Breast epithelium (tissue), 4 donors: ENCODE data around the gene A1BG. TPM values are rescaled to one million over a fixed set of nuclear protein-coding genes. Genes with fewer than 3 reads are reported as not detected.

Source experiments
- DNase-seq, 2 donors: peaks; one replicate each; pipeline ENCODE4 v3.0.0-alpha.2; 2019; ENCODE audit warnings: low spot score in 2 of 2
- H3K27ac ChIP-seq, 2 donors: fragments of 200-600 bp; sonication (generic) in 1 of 2; one replicate each; pipeline ENCODE4 v1.5.1; 2016 to 2019; ENCODE audit warnings: mild to moderate bottlenecking in 1 of 2
- H3K27me3 ChIP-seq, 2 donors: fragments of 200-600 bp; sonication (generic) in 1 of 2; one replicate each; pipeline versions ENCODE4 v1.5.1 to v1.6.0; 2017 to 2019; ENCODE audit warnings: control low read depth in 1 of 2, mild to moderate bottlenecking in 1 of 2
- H3K36me3 ChIP-seq: fragments of 200-600 bp; one replicate; pipeline ENCODE4 v1.5.1; 2019
- H3K4me1 ChIP-seq, 2 donors: fragments of 200-600 bp; sonication (generic); one replicate each; pipeline ENCODE4 v1.5.1; 2016 to 2019; ENCODE audit warnings: control low read depth in 1 of 2
- H3K4me3 ChIP-seq, 3 donors: fragments of 200-600 bp; sonication (generic); 1 replicate in 2 of 3; 2 replicates in 1 of 3; pipeline ENCODE4 v1.5.1; 2016 to 2019; ENCODE audit warnings: mild to moderate bottlenecking in 3 of 3, moderate library complexity in 2 of 3
- H3K9me3 ChIP-seq, 2 donors: fragments of 200-600 bp; sonication (generic) in 1 of 2; one replicate each; pipeline ENCODE4 v1.5.1; 2016 to 2019; ENCODE audit warnings: control low read depth in 1 of 2
- POLR2A ChIP-seq: fragments of 450-650 bp; IDR thresholded peaks from one replicate; pipeline ENCODE4 v1.6.1; 2016; ENCODE audit warnings: antibody characterized with exemption, mild to moderate bottlenecking, moderate library complexity
- POLR2AphosphoS5 ChIP-seq, 3 donors: sonication (generic); formaldehyde crosslinking; IDR thresholded peaks; one replicate each; pipeline ENCODE4 v1.6.1; 2017; ENCODE audit warnings: antibody characterized with exemption in 3 of 3
- intact Hi-C: fragments of 100-400 bp; cut with DNase I; formaldehyde crosslinking; loops from one replicate; pipeline ENCODE4 v1.15.1; 2023; ENCODE audit warnings: low total_unique reads
- total RNA-seq, 3 donors: library from RNA; depleted of rRNA; stranded (reverse); fragments of >200 nt; gene quantifications; one replicate each; pipeline ENCODE4 v1.1.0, GENCODE V29; 2016
- TF ChIP-seq, protein P1 (sequence below), 3 donors: fragments of 450-650 bp; IDR thresholded peaks; one replicate each; pipeline ENCODE4 v1.5.1; 2016 to 2017; ENCODE audit warnings: antibody characterized with exemption in 3 of 3, mild to moderate bottlenecking in 3 of 3, moderate library complexity in 3 of 3

A1BG gene
- total RNA-seq, 3 donors from 2014 or later, result 40.6 to 42.7 (median 42.6) TPM

DNA sequence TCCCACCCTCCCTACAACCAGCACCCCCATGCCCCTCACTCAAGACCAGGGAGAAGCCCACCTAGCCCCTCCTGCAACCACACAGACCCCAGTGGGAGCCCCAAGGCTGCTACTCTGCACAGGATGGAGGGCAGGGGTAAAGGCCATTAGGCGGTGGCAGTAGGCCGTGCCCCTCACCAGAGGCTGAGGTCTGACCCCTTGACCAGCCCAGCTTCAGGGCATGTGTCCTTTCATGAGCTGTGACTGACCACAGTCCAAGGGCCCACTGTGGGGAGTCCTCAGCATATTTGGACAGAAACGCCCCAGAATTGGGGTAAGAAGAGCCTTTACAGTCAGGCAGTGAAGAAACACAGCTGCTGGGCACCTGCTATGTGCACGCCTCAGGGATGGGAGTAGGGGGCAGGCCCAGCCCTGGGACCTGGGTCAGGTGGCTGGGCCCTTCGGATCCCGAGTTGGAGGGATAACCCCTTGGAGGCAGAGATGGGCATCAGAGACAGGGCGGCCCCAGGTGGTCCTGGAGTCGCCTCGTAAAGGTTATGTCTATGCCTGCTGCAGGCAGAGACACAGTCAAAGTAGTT, 32.1 kb upstream of the A1BG start:
- H3K4me3 ChIP-seq, result peak overlapping the region; percentile 68 to 87 (median 86)
- H3K27ac ChIP-seq, result peak overlapping the region; percentile 94 to 97
- no peaks in the 10 kb centered on the region for H3K36me3 ChIP-seq
- no peaks in the 10 kb centered on the region for H3K27me3 ChIP-seq
- intact Hi-C loops, result no loop called here
- no peak for TF ChIP-seq POLR2A
- TF ChIP-seq POLR2AphosphoS5 (IDR thresholded peaks at IDR 0.05), result no peak
- TF ChIP-seq, protein P1, sequence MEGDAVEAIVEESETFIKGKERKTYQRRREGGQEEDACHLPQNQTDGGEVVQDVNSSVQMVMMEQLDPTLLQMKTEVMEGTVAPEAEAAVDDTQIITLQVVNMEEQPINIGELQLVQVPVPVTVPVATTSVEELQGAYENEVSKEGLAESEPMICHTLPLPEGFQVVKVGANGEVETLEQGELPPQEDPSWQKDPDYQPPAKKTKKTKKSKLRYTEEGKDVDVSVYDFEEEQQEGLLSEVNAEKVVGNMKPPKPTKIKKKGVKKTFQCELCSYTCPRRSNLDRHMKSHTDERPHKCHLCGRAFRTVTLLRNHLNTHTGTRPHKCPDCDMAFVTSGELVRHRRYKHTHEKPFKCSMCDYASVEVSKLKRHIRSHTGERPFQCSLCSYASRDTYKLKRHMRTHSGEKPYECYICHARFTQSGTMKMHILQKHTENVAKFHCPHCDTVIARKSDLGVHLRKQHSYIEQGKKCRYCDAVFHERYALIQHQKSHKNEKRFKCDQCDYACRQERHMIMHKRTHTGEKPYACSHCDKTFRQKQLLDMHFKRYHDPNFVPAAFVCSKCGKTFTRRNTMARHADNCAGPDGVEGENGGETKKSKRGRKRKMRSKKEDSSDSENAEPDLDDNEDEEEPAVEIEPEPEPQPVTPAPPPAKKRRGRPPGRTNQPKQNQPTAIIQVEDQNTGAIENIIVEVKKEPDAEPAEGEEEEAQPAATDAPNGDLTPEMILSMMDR (IDR thresholded peaks at IDR 0.05), result no peak
- H3K4me1 ChIP-seq, result peaks cover 12 to 22% of the 10 kb centered on the region in 2 donors
- H3K9me3 ChIP-seq, result no peaks in the 10 kb centered on the region
- no peak for DNase-seq

DNA sequence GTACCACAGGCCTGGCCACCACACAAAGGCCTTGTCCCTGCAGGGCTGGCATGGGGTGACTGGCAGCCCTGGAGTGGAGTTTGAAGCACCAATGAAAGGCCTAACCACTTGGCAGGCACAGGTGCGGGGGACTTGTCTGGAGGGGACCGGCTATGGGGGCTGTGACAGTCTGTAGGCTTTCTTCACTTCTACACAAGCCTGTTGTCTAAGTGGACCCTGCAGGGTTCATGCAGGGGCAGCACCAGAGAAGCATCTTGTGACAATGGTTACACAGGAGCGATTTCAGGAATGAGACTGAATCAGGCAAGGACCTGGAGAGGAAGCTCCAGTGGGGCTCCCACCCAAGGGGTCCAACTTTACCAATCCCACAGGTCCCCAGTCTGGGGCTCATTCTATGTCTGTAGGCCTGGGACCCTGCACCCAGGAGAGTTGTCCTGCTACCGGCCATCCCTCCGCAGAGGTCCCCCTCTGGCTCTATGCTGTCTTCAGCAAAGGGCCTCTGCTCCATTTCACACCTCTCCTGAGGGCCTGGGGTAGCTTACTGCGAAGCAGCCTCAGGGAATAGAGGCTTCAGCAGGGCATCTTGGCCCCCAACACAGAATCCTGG, 29.8 kb upstream of the A1BG start:
- TF ChIP-seq POLR2A (no peak), POLR2AphosphoS5 (IDR thresholded peaks at IDR 0.05) (no peak)
- TF ChIP-seq, protein P1 (IDR thresholded peaks at IDR 0.05), result no peak
- peaks cover 16 to 29% of the 10 kb centered on the region in 2 donors for H3K4me1 ChIP-seq
- no peak for DNase-seq
- no peak overlapping the region for H3K27ac ChIP-seq
- no peaks in the 10 kb centered on the region for H3K9me3 ChIP-seq
- intact Hi-C loops, result no loop called here
- H3K4me3 ChIP-seq, result no peak overlapping the region
- no peaks in the 10 kb centered on the region for H3K36me3 ChIP-seq
- no peaks in the 10 kb centered on the region for H3K27me3 ChIP-seq

DNA sequence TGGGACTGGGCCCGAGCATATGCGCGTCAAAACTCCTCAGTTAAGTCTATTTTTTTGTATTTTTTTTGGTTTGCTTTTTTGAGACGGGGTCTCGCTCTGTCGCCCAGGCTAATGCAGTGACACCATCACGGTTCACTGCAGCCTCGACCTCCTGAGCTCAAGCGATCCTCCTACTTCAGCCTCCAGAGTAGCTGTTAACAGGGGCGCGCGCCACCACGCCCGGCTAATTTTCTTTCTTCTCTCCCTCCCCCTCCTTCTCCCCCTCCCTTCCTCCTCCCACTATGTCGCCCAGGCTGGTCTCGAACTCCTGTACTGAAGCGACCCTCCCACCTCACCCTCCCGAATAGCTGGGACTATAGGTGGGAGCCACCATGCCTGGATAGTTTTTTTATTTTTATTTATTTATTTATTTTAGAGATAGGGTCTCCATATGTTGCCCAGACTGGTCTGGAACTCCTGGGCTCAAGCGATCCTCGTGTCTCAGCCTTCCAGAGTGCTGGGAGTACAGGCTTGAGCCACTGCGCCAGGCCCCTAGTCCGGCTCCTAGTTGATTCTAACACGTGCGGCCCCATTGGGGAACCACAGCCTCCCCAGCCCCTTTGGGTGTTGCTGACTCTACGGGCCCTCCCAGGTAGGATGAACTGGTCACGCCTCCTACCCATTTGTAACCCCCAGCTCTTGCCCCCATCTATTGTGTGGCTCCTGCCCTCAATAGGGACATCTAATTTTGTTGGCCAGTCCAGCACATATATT, 28.3 kb upstream of the A1BG start:
- intact Hi-C loops, result no loop called here
- no peak for DNase-seq
- H3K36me3 ChIP-seq, result no peaks in the 10 kb centered on the region
- peaks cover 12 to 24% of the 10 kb centered on the region in 2 donors for H3K4me1 ChIP-seq
- peak overlapping the region; percentile 74 to 92 (median 83) for H3K4me3 ChIP-seq
- peak overlapping the region; percentile 92 to 96 for H3K27ac ChIP-seq
- no peaks in the 10 kb centered on the region for H3K27me3 ChIP-seq
- TF ChIP-seq POLR2AphosphoS5 (IDR thresholded peaks at IDR 0.05) (no peak), POLR2A (no peak)
- TF ChIP-seq, protein P1 (IDR thresholded peaks at IDR 0.05), result no peak
- no peaks in the 10 kb centered on the region for H3K9me3 ChIP-seq

DNA sequence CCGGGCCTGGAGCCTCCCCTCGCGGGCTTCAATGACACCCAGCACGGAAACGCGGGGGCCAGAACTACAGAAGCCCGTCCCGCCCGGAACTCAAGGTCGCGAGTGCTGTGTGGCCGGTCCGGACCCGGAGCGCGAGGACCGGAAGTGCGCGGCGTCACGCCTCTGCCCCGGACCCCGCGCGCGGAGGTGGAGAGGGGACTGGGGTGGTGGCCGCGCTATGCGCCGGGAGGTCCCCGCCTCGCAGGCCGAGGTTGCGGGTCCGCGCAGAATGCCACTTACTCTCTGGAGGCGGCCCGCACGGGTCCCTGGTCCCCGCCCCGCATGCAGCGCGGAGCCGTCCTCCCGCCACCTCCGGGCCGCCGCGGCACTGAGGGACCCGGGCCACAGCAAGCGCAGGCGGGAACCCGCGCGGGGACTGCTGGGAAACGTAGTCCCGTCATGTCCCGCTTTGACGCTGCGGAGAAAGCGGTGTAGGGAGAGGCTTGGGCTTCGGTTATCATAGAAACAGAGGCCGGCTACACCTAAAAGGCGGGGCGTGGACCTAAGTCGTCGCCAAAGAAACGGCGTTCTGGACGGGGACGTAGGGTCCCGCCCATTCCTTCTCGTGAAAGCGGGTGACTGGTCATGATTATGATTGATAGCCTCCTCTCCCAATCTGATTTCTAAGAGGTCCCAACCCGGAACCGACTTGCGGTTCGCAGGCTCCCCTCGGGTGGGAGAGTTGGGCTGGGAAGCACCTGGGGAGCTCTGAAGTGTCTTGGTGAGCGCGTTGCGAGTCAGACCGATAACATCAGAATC, 27.6 kb upstream of the A1BG start, which contains the start of gene ZNF837:
Gene ZNF837 (minus strand): TSS at position 369 of the 798 bp plus-strand sequence. CDS start 11,698 bp downstream, outside the sequence.
- peak; percentile 99 for DNase-seq
- peak within 1 kb of the TSS; percentile 74 to 92 (median 83) for H3K4me3 ChIP-seq
- H3K27me3 ChIP-seq, result no peaks in the 10 kb centered on the region
- intact Hi-C loops, result no loop called here
- no peaks in the 10 kb centered on the region for H3K9me3 ChIP-seq
- peak within 1 kb of the TSS; percentile 92 to 96 for H3K27ac ChIP-seq
- no peaks in the 10 kb centered on the region for H3K36me3 ChIP-seq
- TF ChIP-seq POLR2A, result peak; percentile 69
- TF ChIP-seq, protein P1 (IDR thresholded peaks at IDR 0.05), result peak in 1 of 3 donors; percentile 31
- TF ChIP-seq POLR2AphosphoS5 (IDR thresholded peaks at IDR 0.05), result peak; percentile 86 to 94 (median 90)
- peaks cover 10 to 22% of the 10 kb centered on the region in 2 donors for H3K4me1 ChIP-seq
